KMS-11 (cell line): ENCODE data around the gene APCDD1.
A peak's percentile ranks its signal among the peaks of the same experiment; 100 is the strongest.
"Not testable (repeated sequence)": the region's sequence is repeated elsewhere in the genome, so short reads cannot be mapped to it uniquely, and the experiment has no call there.

ENCODE experiments used
- H2AFZ ChIP-seq: fragments of 200-600 bp; sonication (generic); 2 replicates; pipeline ENCODE4 v1.6.1; 2016; ENCODE audit warnings: antibody characterized with exemption, mixed run types, low read depth
- H3K27ac ChIP-seq: fragments of 200-600 bp; sonication (generic); 2 replicates; pipeline ENCODE4 v1.6.1; 2016; ENCODE audit warnings: mild to moderate bottlenecking, mixed run types
- H3K27me3 ChIP-seq: fragments of 200-600 bp; sonication (generic); 2 replicates; pipeline ENCODE4 v1.6.1; 2017; ENCODE audit warnings: mild to moderate bottlenecking, low read depth, mixed run types, moderate library complexity; ENCODE audit not compliant: insufficient read depth
- H3K36me3 ChIP-seq: fragments of 200-600 bp; sonication (generic); 2 replicates; pipeline ENCODE4 v1.6.1; 2017; ENCODE audit warnings: mild to moderate bottlenecking, mixed run types; ENCODE audit not compliant: insufficient read depth
- H3K4me1 ChIP-seq: fragments of 200-600 bp; sonication (generic); 2 replicates; pipeline ENCODE4 v1.6.1; 2016; ENCODE audit warnings: mild to moderate bottlenecking, low read depth, mixed run types; ENCODE audit not compliant: poor library complexity, severe bottlenecking
- H3K4me2 ChIP-seq: fragments of 200-600 bp; sonication (generic); 2 replicates; pipeline ENCODE4 v1.7.0; 2016; ENCODE audit warnings: mild to moderate bottlenecking, mixed run types
- H3K4me3 ChIP-seq: fragments of 200-600 bp; sonication (generic); IDR thresholded peaks from 2 replicates; pipeline ENCODE4 v1.6.1; 2017; ENCODE audit warnings: low read depth, low read length, mixed read lengths; ENCODE audit not compliant: insufficient read depth
- H3K79me2 ChIP-seq: fragments of 200-600 bp; sonication (generic); 2 replicates; pipeline ENCODE4 v1.6.1; 2016; ENCODE audit warnings: low read depth, mixed run types; ENCODE audit not compliant: insufficient read depth
- H3K9ac ChIP-seq: fragments of 200-600 bp; sonication (generic); 2 replicates; pipeline ENCODE4 v1.6.1; 2016; ENCODE audit warnings: mild to moderate bottlenecking, mixed run types
- H4K20me1 ChIP-seq: fragments of 200-600 bp; sonication (generic); 2 replicates; pipeline ENCODE4 v1.6.1; 2016; ENCODE audit warnings: mild to moderate bottlenecking, mixed run types; ENCODE audit not compliant: insufficient read depth
- CTCF ChIP-seq: fragments of 200-600 bp; sonication (generic); conservative IDR thresholded peaks from 2 replicates; pipeline ENCODE4 v1.6.1; 2017; ENCODE audit warnings: low read depth, mild to moderate bottlenecking, antibody characterized with exemption, low read length, moderate library complexity, mixed read lengths

Gene APCDD1

DNA sequence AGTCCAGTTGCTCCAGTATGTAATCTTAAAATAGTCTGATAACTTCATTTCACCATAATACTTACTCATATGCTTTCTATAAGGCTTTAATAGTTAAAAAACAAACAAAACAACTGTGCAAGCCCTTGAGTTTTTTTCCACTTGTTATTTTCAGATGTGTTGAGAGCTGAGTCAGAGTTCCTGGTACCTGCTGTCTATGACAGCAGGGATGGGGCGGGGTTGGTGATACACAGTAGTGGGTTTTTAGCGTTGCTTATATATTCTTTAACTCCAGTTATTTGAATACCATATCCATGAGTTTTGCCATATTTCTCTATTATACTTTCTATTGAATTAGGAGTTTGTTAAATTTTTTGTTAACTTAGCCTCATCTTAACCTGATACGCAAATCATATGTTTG lies 76.4 kb downstream of the APCDD1 start:
- Histone ChIP-seq H3K36me3 (no peaks in the 10 kb centered on the region; the same call in 1 of the 2 replicates), H3K27me3 (no peaks in the 10 kb centered on the region), H3K4me1 (peaks cover 88% of the 10 kb centered on the region), H2AFZ (no peak overlapping the region), H3K27ac (no peak overlapping the region), H3K4me3 (no peak overlapping the region), H3K9ac (no peak overlapping the region), H3K79me2 (peaks cover 75% of the 10 kb centered on the region), H3K4me2 (peak overlapping the region; percentile 18; the same call in 1 of the 2 replicates), H4K20me1 (no peaks in the 10 kb centered on the region)
- no peak for TF ChIP-seq CTCF

- Histone ChIP-seq H3K4me3 (no peak overlapping the region), H3K4me1 (peaks cover 98% of the 10 kb centered on the region), H4K20me1 (no peaks in the 10 kb centered on the region), H3K79me2 (peaks cover 55% of the 10 kb centered on the region), H3K27ac (no peak overlapping the region), H3K4me2 (no peak overlapping the region), H3K36me3 (no peaks in the 10 kb centered on the region; the same call in 1 of the 2 replicates), H3K9ac (no peak overlapping the region), H3K27me3 (no peaks in the 10 kb centered on the region), H2AFZ (no peak overlapping the region)
- no peak for TF ChIP-seq CTCF
Observed at GRCh38 chr18:10533111-10533510, 78.7 kb downstream of the APCDD1 start.

DNA sequence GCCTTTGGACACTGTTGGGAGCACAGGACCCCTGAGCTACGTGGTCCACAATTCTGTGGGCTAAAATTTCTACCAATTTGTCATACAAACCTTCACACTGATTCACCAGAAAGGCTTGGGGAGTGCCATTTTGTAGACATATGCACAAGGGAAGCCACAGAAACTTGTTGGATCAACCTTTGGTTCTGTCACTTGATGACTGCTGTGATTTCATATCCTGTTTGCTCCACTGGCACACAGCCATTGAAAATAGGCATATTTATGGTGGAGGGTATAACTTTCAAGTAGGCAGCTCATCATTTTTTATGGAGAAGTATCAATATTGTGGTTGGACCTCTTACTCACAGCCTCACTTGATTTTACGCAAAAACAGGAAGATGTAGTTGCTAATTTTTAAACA lies 81.8 kb downstream of the APCDD1 start:
- Histone ChIP-seq H3K4me1 (peaks cover 86% of the 10 kb centered on the region), H3K27me3 (no peaks in the 10 kb centered on the region), H3K4me3 (no peak overlapping the region), H3K79me2 (peaks cover 25% of the 10 kb centered on the region; the same call in 1 of the 2 replicates), H2AFZ (no peak overlapping the region), H3K4me2 (peak overlapping the region; percentile 93), H4K20me1 (no peaks in the 10 kb centered on the region), H3K9ac (no peak overlapping the region; the same call in 1 of the 2 replicates), H3K36me3 (peaks cover 4% of the 10 kb centered on the region; the same call in 1 of the 2 replicates), H3K27ac (peak overlapping the region; percentile 79)
- TF ChIP-seq CTCF, result no peak

DNA sequence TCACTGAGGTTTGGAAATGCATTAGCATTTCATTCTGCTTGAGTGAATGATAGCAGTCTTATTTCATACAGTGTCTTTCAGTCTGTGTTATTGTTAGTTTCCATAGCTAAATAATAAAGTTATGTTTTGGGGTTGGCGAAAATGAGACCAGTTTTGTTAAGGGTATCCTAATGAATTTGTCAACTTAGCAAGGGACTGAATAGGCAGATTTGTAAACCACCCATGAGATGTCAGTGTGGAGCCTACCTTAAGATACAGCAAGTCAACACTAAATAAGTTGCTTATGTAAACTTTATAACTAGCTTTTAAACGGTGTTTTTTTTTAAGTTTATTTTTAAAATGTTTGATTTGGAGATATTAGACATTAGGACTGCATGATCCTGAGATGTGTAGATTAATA lies 83.3 kb downstream of the APCDD1 start:
- H3K9ac ChIP-seq, result no peak overlapping the region
- no peak overlapping the region for H3K4me3 ChIP-seq
- H3K27ac ChIP-seq, result peak overlapping the region; percentile 79; the same call in 1 of the 2 replicates
- peaks cover 84% of the 10 kb centered on the region for H3K4me1 ChIP-seq
- H4K20me1 ChIP-seq, result no peaks in the 10 kb centered on the region
- H2AFZ ChIP-seq, result no peak overlapping the region
- H3K4me2 ChIP-seq, result peak overlapping the region; percentile 93; the same call in 1 of the 2 replicates
- peaks cover 10% of the 10 kb centered on the region; the same call in 1 of the 2 replicates for H3K79me2 ChIP-seq
- no peaks in the 10 kb centered on the region for H3K27me3 ChIP-seq
- peaks cover 4% of the 10 kb centered on the region; the same call in 1 of the 2 replicates for H3K36me3 ChIP-seq
- TF ChIP-seq CTCF, result no peak

DNA sequence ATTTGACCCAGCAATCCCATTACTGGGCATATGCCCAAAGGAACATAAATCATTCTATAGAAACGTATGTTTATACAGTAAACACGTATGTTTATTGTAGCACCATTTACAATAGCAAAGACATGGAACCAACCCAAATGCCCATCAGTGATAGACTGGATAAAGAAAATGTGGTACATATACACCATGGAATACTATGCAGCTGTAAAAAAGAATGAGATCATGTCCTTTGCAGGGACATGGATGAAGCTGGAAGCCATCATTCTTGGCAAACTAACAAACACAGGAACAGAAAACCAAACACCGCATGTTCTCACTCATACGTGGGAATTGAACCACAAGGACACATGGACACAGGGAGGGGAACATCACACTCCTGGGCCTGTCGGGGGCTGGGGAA lies 84.7 kb downstream of the APCDD1 start:
- H3K4me2 ChIP-seq, H2AFZ ChIP-seq, H3K36me3 ChIP-seq, H4K20me1 ChIP-seq, H3K79me2 ChIP-seq, H3K9ac ChIP-seq, H3K27me3 ChIP-seq, H3K4me3 ChIP-seq, H3K27ac ChIP-seq: not testable (repeated sequence)
- H3K4me1 ChIP-seq, result peaks cover 80% of the 10 kb centered on the region
